ENCODE results near the gene CALHM6. TPM values are rescaled to one million over a fixed set of nuclear protein-coding genes. Genes with fewer than 3 reads are reported as not detected.

The CALHM6 gene
- total RNA-seq, 4 donors from 2014 or later: 2.0 to 14.0 TPM; not detected in 2

GRCh38 chr6:116420341-116420740, 40.8 kb upstream of the CALHM6 start:
- Histone ChIP-seq H3K36me3 (no peaks in the 10 kb centered on the region), H3K27me3 (no peaks in the 10 kb centered on the region), H3K4me1 (no peaks in the 10 kb centered on the region), H3K9me3 (no peaks in the 10 kb centered on the region), H3K27ac (no peak overlapping the region), H3K4me3 (no peak overlapping the region)
- DNase-seq: no peak
- TF ChIP-seq POLR2A (IDR thresholded peaks at IDR 0.05): no peak
- TF ChIP-seq, protein P1, sequence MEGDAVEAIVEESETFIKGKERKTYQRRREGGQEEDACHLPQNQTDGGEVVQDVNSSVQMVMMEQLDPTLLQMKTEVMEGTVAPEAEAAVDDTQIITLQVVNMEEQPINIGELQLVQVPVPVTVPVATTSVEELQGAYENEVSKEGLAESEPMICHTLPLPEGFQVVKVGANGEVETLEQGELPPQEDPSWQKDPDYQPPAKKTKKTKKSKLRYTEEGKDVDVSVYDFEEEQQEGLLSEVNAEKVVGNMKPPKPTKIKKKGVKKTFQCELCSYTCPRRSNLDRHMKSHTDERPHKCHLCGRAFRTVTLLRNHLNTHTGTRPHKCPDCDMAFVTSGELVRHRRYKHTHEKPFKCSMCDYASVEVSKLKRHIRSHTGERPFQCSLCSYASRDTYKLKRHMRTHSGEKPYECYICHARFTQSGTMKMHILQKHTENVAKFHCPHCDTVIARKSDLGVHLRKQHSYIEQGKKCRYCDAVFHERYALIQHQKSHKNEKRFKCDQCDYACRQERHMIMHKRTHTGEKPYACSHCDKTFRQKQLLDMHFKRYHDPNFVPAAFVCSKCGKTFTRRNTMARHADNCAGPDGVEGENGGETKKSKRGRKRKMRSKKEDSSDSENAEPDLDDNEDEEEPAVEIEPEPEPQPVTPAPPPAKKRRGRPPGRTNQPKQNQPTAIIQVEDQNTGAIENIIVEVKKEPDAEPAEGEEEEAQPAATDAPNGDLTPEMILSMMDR (IDR thresholded peaks at IDR 0.05): no peak

GRCh38 chr6:116422238-116422637, 38.9 kb upstream of the CALHM6 start:
- no peak for DNase-seq
- Histone ChIP-seq H3K36me3 (no peaks in the 10 kb centered on the region), H3K4me3 (no peak overlapping the region), H3K27me3 (no peaks in the 10 kb centered on the region), H3K4me1 (no peaks in the 10 kb centered on the region), H3K27ac (no peak overlapping the region), H3K9me3 (no peaks in the 10 kb centered on the region)
- no peak for TF ChIP-seq POLR2A (IDR thresholded peaks at IDR 0.05)
- TF ChIP-seq, protein P1 (IDR thresholded peaks at IDR 0.05): no peak

DNA sequence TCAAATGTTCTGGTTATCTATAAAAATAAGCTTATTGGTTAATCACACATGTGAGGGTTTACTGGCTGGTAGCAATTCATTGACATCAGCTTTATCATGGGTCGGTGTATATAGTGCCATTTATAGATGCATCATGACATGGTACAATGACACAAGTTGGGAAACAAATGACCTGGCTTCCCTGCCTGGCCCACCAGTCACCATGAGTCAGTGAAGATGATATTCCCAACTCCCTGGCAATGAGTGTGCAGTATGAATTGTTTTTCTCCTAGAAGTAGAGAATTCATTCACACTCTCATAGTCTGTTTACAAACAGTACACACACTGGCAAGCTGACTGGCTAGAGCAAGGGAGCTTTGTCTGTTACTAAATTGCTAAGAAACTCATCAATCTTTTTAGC, 37.2 kb upstream of the CALHM6 start:
- Histone ChIP-seq H3K9me3 (no peaks in the 10 kb centered on the region), H3K27me3 (no peaks in the 10 kb centered on the region), H3K36me3 (peaks cover 0 to 4% (median 0%) of the 10 kb centered on the region in 3 donors), H3K4me3 (no peak overlapping the region), H3K27ac (no peak overlapping the region), H3K4me1 (no peaks in the 10 kb centered on the region)
- no peak for TF ChIP-seq POLR2A (IDR thresholded peaks at IDR 0.05)
- TF ChIP-seq, protein P1 (IDR thresholded peaks at IDR 0.05): no peak
- no peak for DNase-seq

DNA sequence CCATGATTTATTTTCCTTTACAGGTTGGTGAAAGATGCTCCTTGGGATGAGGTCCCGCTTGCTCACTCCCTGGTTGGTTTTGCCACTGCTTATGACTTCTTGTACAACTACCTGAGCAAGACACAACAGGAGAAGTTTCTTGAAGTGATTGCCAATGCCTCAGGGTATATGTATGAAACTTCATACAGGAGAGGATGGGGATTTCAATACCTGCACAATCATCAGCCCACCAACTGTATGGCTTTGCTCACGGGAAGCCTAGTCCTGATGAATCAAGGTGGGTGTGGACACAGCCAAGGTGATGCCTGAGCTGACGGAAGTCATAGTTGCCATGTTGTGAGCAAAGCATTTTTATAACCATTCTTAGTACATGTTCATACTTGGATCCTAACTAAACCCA, 34.6 kb upstream of the CALHM6 start:
- Histone ChIP-seq H3K9me3 (no peaks in the 10 kb centered on the region), H3K27me3 (no peaks in the 10 kb centered on the region), H3K36me3 (peaks cover 0 to 4% (median 0%) of the 10 kb centered on the region in 3 donors), H3K4me3 (no peak overlapping the region), H3K4me1 (no peaks in the 10 kb centered on the region), H3K27ac (no peak overlapping the region)
- no peak for DNase-seq
- no peak for TF ChIP-seq POLR2A (IDR thresholded peaks at IDR 0.05)
- TF ChIP-seq, protein P1 (IDR thresholded peaks at IDR 0.05): no peak

DNA sequence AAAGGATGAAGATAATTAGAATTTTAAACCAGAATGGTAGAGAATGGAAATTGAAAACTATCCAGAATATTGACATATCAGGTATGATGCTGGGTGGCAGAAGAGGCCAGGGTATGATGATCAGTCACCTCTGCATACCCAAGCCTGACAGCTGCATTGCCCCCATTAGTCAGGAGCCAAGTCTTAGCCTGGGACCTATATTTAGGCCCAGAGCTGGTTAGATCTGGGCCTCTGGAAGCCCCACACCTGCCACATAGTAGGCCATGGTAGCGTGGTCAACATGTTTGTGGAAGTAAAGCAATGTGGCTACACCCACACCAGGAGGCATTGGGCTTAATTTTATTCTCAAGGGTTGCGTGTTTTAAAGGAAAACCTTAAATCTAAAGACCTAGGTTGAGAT, 32.1 kb upstream of the CALHM6 start:
- peaks cover 0 to 4% (median 0%) of the 10 kb centered on the region in 3 donors for H3K36me3 ChIP-seq
- TF ChIP-seq, protein P1 (IDR thresholded peaks at IDR 0.05): no peak
- TF ChIP-seq POLR2A (IDR thresholded peaks at IDR 0.05): no peak
- no peak for DNase-seq
- no peak overlapping the region for H3K27ac ChIP-seq
- H3K27me3 ChIP-seq: no peaks in the 10 kb centered on the region
- H3K4me1 ChIP-seq: no peaks in the 10 kb centered on the region
- no peak overlapping the region for H3K4me3 ChIP-seq
- H3K9me3 ChIP-seq: no peaks in the 10 kb centered on the region

DNA sequence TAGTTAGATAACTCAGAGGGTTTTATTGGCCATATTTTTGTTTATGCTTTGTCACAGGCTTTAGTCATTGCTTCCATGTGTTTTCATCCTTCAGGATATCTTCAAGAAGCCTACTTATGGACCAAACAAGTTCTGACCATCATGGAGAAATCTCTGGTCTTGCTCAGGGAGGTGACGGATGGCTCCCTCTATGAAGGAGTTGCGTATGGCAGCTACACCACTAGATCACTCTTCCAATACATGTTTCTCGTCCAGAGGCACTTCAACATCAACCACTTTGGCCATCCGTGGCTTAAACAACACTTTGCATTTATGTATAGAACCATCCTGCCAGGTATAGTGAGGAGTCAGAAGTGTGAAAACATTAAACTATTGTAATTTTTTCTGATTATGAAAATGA, 30.3 kb upstream of the CALHM6 start:
- H3K4me1 ChIP-seq: no peaks in the 10 kb centered on the region
- no peaks in the 10 kb centered on the region for H3K9me3 ChIP-seq
- no peak overlapping the region for H3K4me3 ChIP-seq
- TF ChIP-seq, protein P1 (IDR thresholded peaks at IDR 0.05): no peak
- no peak for TF ChIP-seq POLR2A (IDR thresholded peaks at IDR 0.05)
- H3K27me3 ChIP-seq: no peaks in the 10 kb centered on the region
- peaks cover 0 to 4% (median 0%) of the 10 kb centered on the region in 3 donors for H3K36me3 ChIP-seq
- H3K27ac ChIP-seq: no peak overlapping the region
- no peak for DNase-seq
